GM10847 (cell line): ENCODE results near the gene MGST2.

Experiments
- POLR2A ChIP-seq: IDR thresholded peaks from 2 replicates; pipeline ENCODE4 v1.6.1; 2011; ENCODE audit not compliant: insufficient read length; ENCODE audit errors: extremely low read depth

Gene MGST2

GRCh38 chr4:139665690-139666529 lies at the start of gene MGST2:
Gene MGST2 (plus strand): TSS chr4:139665819. CDS start chr4:139666020, 201 bp downstream.
- peak; percentile 17 for TF ChIP-seq POLR2A

- no peak for TF ChIP-seq POLR2A
Measured at GRCh38 chr4:139617702-139618490, 47.7 kb upstream of the MGST2 start.

GRCh38 chr4:139619644-139620043 lies 46.0 kb upstream of the MGST2 start:
- TF ChIP-seq POLR2A, result no peak

GRCh38 chr4:139622901-139623381 lies 42.7 kb upstream of the MGST2 start:
- no peak for TF ChIP-seq POLR2A

GRCh38 chr4:139624441-139625092 lies 41.1 kb upstream of the MGST2 start:
- no peak for TF ChIP-seq POLR2A

GRCh38 chr4:139625093-139625455 lies 40.5 kb upstream of the MGST2 start:
- TF ChIP-seq POLR2A, result no peak

- no peak for TF ChIP-seq POLR2A
Measured at GRCh38 chr4:139625482-139625881, 40.1 kb upstream of the MGST2 start.

- TF ChIP-seq POLR2A, result no peak
Measured at GRCh38 chr4:139628184-139629012, 37.2 kb upstream of the MGST2 start.

GRCh38 chr4:139629436-139630125 lies 36.0 kb upstream of the MGST2 start:
- no peak for TF ChIP-seq POLR2A

- no peak for TF ChIP-seq POLR2A
Measured at GRCh38 chr4:139630126-139630495, 35.5 kb upstream of the MGST2 start.

- TF ChIP-seq POLR2A, result no peak
Measured at GRCh38 chr4:139630991-139631390, 34.6 kb upstream of the MGST2 start.

- no peak for TF ChIP-seq POLR2A
Measured at GRCh38 chr4:139631791-139632190, 33.8 kb upstream of the MGST2 start.

GRCh38 chr4:139633195-139633594 lies 32.4 kb upstream of the MGST2 start:
- TF ChIP-seq POLR2A, result no peak

- no peak for TF ChIP-seq POLR2A
Measured at GRCh38 chr4:139633661-139634060, 32.0 kb upstream of the MGST2 start.
